Right forelimb (tissue), 1 donor: ENCODE measurements around the gene SASH3.

Source experiments
- DNase-seq: peaks from one replicate; pipeline ENCODE4 v3.0.0-alpha.2; 2018

The SASH3 gene

DNA sequence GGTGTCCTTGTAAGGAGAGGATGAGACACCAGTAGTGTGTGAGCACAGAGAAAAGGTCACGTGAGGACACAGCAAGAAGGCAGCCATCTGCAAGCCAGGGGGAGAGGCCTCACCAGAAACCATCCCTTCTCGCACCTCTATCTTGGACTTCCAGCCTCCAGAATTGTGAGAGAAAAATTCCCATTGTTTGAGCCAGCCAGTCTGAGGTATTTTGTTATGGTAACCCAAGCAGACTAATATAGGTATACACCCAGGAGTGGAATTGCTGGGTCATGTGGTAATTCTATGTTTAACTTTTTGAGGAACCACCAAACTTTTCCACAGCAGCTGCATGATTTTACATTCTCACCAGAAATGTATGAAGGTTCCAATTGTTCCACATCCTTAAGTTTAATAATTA is 38.4 kb downstream of the SASH3 start:
- DNase-seq: no peak

GRCh38 chrX:129823115-129823514 is 43.4 kb downstream of the SASH3 start:
- no peak for DNase-seq

DNA sequence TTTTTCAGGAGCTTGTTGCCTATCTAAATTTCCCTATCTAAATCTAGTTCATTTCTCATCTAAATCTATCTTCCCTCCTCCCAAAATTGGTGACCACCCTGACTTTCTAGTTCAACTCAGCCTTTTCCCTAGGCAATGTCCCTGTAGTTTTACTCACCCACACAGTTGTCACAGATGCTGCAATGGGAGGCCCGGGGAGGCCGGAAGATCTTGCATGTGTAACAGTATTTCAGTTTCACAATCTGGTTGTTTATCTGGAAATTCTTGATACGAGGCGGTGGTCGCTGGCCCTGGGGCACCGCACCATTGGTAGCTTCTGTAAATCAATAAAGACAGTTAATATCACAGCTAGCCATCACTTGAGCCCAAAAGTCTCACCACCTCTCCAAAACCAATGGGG is 43.8 kb downstream of the SASH3 start:
- no peak for DNase-seq

DNA sequence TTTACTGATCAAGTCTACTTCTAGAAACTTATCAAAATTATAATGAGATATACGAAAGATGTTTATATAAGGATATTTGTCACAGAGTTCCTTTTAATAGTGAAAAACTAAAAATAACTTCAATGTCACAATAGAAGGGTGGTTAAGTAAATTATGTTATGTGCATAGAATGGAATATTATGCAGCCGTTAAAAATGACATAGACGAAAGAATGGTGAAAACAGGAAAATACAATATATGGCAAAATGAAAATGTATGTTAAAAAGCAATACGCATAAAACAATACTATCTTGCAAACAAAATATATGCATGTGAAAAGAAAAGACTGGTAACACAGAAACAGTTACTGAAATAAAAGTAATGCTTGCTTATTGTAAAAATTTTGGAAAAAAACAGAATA is 44.9 kb downstream of the SASH3 start:
- DNase-seq: no peak

DNA sequence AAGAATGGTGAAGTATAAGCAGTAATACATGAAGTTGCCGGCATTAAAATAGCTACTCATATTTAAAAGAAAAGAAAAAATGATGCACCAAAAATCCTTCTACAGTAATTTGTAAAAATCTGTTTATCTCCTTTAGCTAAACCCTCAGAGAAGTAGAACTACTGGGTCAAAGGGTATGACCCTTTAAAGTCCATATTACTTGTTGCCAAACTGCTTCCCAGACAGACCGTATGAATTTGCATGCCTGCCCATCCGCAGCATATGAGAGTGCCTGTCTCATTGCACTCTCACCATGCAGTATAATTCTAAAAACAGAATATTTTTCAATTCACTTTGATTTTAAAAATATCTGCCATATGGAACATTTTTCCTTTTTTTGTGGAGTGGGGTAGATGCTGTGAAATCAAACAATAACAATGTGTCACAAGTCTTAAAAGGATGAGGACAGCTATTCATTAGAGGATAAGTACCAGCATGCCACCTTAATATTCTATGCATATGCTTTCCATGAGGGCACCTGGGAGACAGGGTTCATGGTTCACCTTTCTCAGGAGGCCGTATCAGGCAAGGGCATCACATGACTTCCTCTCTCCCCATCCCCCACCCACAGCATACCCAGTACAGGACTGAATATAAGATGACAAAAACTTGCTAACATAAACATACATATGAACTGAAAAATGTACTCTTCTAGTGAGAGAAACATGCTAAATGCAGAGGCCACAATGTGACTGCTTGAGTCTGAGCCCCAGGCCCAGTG is 46.2 kb downstream of the SASH3 start:
- no peak for DNase-seq

DNA sequence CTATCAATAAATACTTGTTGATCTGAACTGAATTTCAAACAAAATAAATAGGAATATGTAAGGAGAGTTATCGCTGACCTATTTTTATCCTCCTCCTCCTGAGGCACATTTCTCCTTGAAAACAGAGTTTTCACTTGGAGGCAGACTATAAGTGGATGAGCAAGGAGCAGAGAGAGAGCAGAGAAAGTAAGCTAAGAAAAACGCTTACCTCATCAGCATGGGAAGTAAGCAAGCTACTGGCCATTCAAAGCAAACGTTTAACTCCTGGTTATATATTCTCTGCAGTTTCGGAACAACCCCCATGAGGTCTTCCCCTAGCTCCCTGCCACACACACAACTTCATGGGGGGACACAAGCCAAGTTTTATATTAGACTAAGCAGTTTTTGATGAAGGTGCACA is 50.7 kb downstream of the SASH3 start:
- DNase-seq: no peak

- peak; percentile 49 for DNase-seq
Observed at GRCh38 chrX:129831091-129831885, 51.5 kb downstream of the SASH3 start.

DNA sequence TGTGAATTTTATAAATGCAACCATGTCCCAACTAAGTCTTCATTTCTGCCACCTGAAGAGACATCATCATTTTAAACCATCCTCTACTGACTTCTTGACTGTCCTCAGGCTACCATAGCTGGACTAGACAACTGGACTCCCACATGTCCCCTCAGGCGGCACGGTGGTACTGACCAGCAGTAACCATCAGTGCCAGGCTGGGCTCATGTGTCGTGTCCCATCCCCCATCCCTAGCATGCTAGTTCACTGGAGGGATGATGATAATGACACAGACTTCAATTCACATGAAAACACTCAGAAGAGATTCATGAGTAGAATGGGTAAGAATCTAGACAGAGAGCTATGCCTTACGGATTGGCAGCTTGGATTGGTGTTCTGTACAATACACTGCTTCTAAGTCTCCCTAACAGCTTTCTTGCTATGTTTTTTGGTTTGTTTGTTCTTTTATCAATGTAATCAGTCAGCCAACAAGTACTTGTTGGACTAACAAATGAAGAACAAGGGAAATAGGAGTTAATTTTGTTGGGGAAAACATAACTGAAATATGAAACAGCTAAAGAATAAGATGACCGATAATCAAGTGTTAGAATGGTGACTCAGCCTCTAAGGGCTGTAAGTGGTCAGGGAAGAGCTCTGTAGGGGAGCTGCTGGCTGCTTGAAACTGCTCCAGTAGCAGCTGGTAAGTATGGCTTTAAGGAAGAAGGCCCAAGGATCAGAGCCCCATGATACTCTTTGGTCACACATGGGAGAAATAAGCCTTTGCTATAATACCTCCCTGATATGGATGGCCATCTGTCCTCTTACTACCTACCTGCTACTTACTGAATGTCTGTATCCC is 53.6 kb downstream of the SASH3 start:
- no peak for DNase-seq

GRCh38 chrX:129836827-129837226 is 57.1 kb downstream of the SASH3 start:
- no peak for DNase-seq

DNA sequence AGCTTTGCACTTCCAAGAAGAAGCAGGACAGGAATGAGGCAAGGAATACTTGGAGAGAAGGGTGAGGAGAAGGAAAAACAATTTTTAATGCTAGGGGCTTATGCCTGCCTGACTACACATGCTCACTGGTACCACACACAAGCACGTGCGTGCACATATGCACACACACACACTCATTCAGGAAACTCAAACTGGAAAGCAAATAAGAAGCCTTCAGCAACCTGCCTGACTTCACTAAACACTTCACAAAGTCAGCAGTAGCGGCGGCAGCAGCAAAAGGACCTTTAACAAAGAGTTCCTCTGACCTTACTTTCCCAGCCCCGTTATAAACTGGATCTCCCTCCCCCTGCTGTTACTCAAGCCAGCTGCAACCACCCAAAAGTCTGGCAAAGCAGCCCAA is 60.6 kb downstream of the SASH3 start:
- DNase-seq: no peak

DNA sequence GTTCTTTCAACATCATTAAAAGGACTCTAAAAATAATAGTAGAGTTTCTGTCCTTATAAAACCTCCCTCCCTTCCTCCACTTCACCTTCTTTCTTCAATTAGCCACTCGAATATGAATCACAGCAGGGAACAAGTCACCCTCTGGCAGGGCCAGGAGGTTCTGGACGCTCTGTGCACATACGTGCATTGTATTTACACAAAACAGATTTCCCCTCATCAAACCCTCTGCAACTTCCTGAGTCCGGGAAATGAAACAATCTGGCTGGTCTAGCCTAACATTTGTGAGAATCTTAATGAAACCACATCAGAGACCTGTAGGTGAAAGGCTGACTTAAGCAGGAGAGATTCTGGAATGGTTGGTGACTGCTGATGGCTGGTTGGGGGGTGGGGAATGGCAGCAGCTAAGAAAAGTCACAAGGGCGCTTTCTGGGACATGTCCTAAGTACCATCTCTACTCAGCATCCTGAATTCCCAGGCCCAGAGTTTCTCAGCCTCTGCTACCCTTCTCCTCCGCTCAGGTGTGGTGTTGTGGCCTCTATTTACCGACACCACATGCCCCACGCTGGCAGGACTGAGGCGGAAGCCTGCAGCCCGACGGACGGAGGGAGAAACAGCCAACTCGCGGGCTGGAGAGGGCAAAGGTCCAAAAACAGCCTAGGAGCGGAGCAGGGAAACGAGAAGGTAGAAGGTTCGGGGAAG is 62.9 kb downstream of the SASH3 start:
- peak; percentile 43 for DNase-seq

- DNase-seq: no peak
Observed at GRCh38 chrX:129843209-129843458, 63.4 kb downstream of the SASH3 start.

DNA sequence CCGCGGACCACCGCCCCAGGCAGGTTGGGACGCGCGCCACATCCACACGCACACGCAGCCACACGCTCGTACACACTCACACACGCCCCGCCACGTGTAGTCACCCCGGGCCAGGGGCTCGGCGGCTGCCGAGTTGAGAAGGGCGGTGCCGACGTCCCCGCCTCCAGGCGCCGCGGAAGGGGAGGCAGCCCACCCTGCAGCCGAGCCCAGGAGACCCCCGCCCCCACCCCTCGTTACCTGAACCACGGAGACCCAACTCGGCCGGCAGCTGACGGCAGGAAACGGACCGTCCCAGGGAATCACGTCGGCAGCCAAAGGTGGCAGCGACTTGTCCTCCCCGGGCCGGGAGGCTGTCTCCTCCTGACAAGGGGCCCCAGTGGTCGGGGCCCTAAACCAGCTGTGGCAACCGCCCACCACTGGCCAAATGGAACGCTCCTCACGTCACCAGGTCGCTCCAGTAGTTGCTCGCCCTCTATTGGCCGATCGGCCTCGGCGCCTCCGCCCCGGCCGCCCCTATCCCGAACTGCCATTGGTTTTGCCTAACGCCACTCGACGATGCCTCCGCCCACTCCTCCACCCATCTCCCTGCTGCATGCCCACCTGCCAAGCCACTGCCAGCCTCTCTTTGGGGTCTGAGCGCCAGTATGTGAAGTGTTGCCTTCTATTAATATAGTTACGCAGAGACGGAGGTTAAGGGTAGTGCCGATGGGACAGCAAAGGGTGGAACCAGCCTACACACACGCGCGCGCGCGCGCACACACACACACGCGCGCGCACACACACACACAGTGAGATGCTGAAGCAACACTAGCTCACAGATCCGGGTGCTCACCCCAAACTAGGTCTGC is 63.9 kb downstream of the SASH3 start, which contains the start of gene ZDHHC9:
Gene ZDHHC9, minus strand, starts transcription at position 428 of the 848 bp plus-strand sequence. CDS start 1,941 bp downstream, outside the sequence.
- peak; percentile 91 for DNase-seq
